Omental fat pad (tissue), 4 donors: ENCODE data around the gene PKP3. TPM values are rescaled to one million over a fixed set of nuclear protein-coding genes. Genes with fewer than 3 reads are reported as not detected.

Source experiments
- ATAC-seq: fragments of 150-250 bp; one replicate; pipeline ENCODE4 v1.9.1; 2016; ENCODE audit warnings: mild to moderate bottlenecking, moderate library complexity; ENCODE audit not compliant: low FRiP score
- DNase-seq: peaks from one replicate; pipeline ENCODE4 v3.0.0-alpha.2; 2019; ENCODE audit warnings: low spot score
- total RNA-seq, 4 donors: library from RNA; depleted of rRNA; stranded (reverse); fragments of >200 nt; gene quantifications; one replicate each; pipeline ENCODE4 v1.1.0, GENCODE V29; 2016
- TF ChIP-seq, protein P1 (sequence below), 3 donors: fragments of 450-650 bp; IDR thresholded peaks; one replicate each; pipeline ENCODE4 v1.5.1; 2016 to 2017; ENCODE audit warnings: antibody characterized with exemption in 3 of 3, mild to moderate bottlenecking in 3 of 3, moderate library complexity in 2 of 3

Gene PKP3
- total RNA-seq, 4 donors from 2014 or later, result 0.09 to 0.96 (median 0.95) TPM; not detected in 1

- DNase-seq (no peak), ATAC-seq (no peak)
- TF ChIP-seq, protein P1, sequence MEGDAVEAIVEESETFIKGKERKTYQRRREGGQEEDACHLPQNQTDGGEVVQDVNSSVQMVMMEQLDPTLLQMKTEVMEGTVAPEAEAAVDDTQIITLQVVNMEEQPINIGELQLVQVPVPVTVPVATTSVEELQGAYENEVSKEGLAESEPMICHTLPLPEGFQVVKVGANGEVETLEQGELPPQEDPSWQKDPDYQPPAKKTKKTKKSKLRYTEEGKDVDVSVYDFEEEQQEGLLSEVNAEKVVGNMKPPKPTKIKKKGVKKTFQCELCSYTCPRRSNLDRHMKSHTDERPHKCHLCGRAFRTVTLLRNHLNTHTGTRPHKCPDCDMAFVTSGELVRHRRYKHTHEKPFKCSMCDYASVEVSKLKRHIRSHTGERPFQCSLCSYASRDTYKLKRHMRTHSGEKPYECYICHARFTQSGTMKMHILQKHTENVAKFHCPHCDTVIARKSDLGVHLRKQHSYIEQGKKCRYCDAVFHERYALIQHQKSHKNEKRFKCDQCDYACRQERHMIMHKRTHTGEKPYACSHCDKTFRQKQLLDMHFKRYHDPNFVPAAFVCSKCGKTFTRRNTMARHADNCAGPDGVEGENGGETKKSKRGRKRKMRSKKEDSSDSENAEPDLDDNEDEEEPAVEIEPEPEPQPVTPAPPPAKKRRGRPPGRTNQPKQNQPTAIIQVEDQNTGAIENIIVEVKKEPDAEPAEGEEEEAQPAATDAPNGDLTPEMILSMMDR (IDR thresholded peaks at IDR 0.05), result no peak
Observed at GRCh38 chr11:376531-377173, 17.4 kb upstream of the PKP3 start.

DNA sequence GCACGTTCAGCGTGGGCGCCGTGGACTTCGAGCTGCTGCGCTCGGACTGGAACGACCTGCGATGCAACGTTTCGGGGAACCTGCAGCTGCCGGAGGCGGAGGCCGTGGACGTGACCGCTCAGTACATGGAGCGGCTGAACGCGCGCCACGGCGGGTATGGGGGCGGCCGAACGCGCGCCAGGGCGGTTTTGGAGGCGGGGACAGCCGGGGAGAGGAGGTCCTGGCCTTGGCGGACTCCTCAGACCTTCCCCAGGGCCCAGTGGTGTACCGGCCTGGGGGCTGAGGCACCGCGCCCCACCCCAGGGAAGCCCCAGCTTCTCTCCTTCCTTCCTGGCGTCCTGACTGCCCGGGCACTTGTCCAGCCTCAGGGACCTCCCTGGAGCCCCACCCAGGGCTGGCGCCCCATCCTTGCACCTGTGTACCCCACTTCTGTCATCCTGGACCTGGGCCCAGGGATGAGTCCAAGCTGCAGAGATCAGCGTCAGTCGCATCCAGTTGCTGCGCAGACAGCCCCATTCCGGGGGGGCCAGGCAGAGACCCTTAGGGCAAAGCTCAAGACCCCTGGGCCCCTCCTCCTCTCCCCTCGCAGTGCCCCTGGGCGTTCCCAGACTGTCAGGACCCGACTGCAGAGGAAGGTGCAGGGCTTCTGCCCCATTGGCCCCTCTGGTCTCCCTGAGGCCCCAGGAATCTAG is 16.7 kb upstream of the PKP3 start:
- TF ChIP-seq, protein P1 (IDR thresholded peaks at IDR 0.05), result no peak
- ATAC-seq, result no peak
- no peak for DNase-seq

DNA sequence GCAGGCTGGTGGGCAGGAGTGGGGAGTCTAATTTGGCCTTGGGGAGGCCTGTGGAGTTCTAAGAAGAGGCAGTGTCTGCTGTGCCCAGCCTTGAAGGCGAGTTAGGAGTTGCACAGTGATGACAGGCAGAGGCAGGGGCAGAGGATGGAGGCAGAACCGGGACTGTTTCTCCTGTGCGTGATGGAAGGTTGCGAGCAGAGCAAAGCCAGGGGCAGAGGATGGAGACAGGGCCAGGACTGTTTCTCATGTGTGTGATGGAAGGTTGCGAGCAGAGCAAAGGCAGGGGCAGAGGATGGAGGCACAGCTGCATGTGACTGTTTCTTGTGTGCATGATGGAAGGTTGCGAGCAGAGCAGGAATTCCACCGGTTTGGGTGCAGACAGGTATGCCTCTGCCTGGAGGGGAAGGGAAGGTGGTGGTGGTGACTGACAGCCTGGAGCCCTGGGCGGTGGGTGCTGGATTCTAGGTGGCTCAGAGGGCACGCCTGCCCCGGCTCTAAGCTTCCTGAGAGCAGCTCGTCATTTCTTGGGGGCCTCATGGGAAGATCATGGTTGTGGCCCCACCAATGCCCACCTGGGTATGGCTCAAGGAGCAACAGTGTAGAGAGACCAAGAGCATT is 16.0 kb upstream of the PKP3 start:
- ATAC-seq (no peak), DNase-seq (no peak)
- TF ChIP-seq, protein P1 (IDR thresholded peaks at IDR 0.05), result no peak

DNA sequence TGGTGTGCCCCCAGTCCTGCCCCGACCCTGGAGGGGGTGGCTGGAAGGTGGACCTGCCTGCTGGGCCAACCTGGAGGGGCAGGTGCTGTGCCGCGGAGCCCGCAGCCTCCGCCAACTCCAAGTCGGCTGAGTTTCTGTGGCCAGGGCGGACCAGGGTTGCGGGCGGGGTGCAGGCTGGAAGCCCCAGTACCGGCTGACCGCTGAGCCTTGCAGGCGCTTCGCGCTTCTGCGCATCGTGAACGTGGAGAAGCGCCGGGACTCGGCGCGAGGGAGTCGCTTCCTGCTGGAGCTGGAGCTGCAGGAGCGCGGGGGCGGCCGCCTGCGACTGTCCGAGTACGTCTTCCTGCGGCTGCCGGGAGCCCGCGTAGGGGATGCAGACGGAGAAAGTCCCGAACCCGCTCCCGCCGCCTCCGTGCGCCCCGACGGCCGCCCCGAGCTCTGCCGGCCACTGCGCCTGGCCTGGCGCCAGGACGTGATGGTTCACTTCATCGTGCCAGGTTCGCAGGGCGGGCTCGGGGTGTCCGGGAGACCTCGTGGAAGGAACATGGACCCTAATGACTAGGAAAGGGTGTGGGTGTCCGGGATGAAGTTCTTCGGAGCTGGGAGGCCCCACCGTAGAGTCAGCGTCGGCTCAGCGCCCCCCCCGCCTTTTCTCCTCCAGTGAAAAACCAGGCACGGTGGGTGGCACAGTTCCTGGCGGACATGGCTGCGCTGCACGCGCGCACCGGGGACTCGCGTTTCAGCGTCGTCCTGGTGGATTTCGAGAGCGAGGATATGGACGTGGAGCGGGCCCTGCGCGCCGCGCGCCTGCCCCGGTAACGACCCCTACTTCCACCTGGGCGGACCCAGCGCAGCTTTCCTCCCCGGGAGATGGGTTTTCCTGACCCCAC is 14.6 kb upstream of the PKP3 start:
- DNase-seq (no peak), ATAC-seq (no peak)
- TF ChIP-seq, protein P1 (IDR thresholded peaks at IDR 0.05), result no peak

DNA sequence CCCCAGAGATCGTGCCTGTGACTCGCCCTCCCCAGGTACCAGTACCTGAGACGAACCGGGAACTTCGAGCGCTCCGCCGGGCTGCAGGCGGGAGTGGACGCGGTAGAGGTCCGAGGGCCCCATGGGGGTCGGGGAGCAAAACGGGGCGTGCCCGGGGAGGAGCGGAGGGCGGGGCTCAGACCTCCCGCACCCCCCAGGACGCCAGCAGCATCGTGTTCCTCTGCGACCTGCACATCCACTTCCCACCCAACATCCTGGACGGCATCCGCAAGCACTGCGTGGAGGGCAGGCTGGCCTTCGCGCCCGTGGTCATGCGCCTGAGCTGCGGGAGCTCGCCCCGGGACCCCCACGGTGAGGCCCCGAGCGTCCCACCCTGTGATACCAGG is 13.9 kb upstream of the PKP3 start:
- TF ChIP-seq, protein P1 (IDR thresholded peaks at IDR 0.05), result no peak
- no peak for DNase-seq
- ATAC-seq, result no peak

DNA sequence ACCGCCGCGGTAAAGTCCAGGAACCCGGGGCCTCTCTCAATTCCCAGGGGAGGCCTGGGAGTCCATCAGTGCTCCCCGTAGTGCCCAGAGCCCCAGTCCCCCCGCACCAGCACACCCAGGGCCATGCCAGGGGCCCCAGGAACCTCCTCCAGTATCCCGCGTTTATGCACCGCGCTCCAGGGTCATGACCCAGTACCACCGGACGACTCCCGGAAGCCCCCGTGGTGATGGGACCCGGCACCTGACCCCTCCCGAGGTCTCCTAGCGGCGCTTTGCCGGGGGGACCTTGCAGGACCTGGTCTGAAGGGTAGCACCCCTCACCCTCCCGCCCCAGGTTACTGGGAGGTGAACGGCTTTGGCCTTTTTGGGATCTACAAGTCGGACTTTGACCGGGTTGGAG is 13.5 kb upstream of the PKP3 start:
- no peak for DNase-seq
- ATAC-seq, result no peak
- TF ChIP-seq, protein P1 (IDR thresholded peaks at IDR 0.05), result no peak
